K562 (cell line): ENCODE results near the gene CRABP2. TPM values are rescaled to one million over a fixed set of nuclear protein-coding genes. Genes with fewer than 3 reads are reported as not detected.

Source experiments
- ATAC-seq: fragments of 200-7000 bp; cut with Tn5 transposase; 3 replicates; pipeline ENCODE4 v1.9.1; 2020; ENCODE audit warnings: moderate library complexity
- BruUV-seq: library from RNA; stranded (reverse); fragments of 400-500 nt; replicated peaks from 2 replicates; lab custom pipeline; 2021; lab: Mats Ljungman, UMichigan
- CTCF ChIA-PET: fragments of 300-600 bp; formaldehyde crosslinking; extraction: SDS; loops from one replicate; lab custom pipeline; 2021; ENCODE audit warnings: low intra/inter-chr PET ratio; lab: Yijun Ruan, JAX
- POLR2A ChIA-PET: fragments of 300-600, 350-650 bp; sonication (Branson Sonifier 250); formaldehyde crosslinking; extraction: SDS; loops from one replicate; lab custom pipeline; 2021; ENCODE audit warnings: antibody characterized with exemption, inconsistent platforms; lab: Yijun Ruan, JAX
- DNase-seq, 4 experiments: peaks; one replicate each; pipeline versions ENCODE4 v3.0.0 to v3.0.0-alpha.2; 2011 to 2018; ENCODE audit warnings: low spot score in 3 of 4, mixed read lengths in 3 of 4; ENCODE audit errors: extremely low read depth in 1 of 4
- FAIRE-seq: peaks from 2 replicates; lab custom pipeline; 2011; peaks lifted over from hg19 to GRCh38; lab: Jason Lieb, UNC
- H2AFZ ChIP-seq: 2 replicates; pipeline ENCODE4 v1.6.0; 2011; ENCODE audit warnings: low read depth, low read length, control low read depth, inconsistent platforms
- H3K27ac ChIP-seq: fragments of 200-600 bp; 3 replicates; pipeline ENCODE4 v1.8.0; 2011; ENCODE audit warnings: low read depth, mild to moderate bottlenecking, control low read depth, inconsistent platforms, low read length, moderate library complexity, mixed read lengths; ENCODE audit errors: extremely low read depth
- H3K27me3 ChIP-seq, 2 experiments: fragments of 300-600 bp in 1 of 2; 2 replicates in 1 of 2; 3 replicates in 1 of 2; pipeline versions ENCODE4 v1.6.0 to v1.8.0; 2011; ENCODE audit warnings: inconsistent platforms in 2 of 2, low read length in 2 of 2, mild to moderate bottlenecking in 1 of 2, mixed read lengths in 1 of 2, moderate library complexity in 1 of 2; ENCODE audit not compliant: control insufficient read depth in 2 of 2, insufficient read depth in 2 of 2
- H3K36me3 ChIP-seq: fragments of 300-600 bp; 3 replicates; pipeline ENCODE4 v1.8.0; 2011; ENCODE audit warnings: mild to moderate bottlenecking, low read length, inconsistent platforms; ENCODE audit not compliant: control insufficient read depth, insufficient read depth
- H3K4me1 ChIP-seq, 2 experiments: fragments of 200-600 bp in 1 of 2; replicated peaks in 1 of 2; 2 replicates in 1 of 2; 3 replicates in 1 of 2; pipeline versions ENCODE4 v1.5.1 to v1.8.0; 2011; ENCODE audit warnings: inconsistent platforms in 2 of 2, low read length in 2 of 2, mild to moderate bottlenecking in 1 of 2, mixed read lengths in 1 of 2, moderate library complexity in 1 of 2; ENCODE audit not compliant: control insufficient read depth in 2 of 2, insufficient read depth in 2 of 2
- H3K4me2 ChIP-seq: 2 replicates; pipeline ENCODE4 v1.6.1; 2011; ENCODE audit warnings: low read length, control low read depth, inconsistent platforms, mixed read lengths; ENCODE audit not compliant: insufficient read depth
- H3K4me3 ChIP-seq: fragments of 200-600 bp; sonication (generic), shearing (Covaris generic); 2 replicates; pipeline ENCODE4 v1.5.1; 2016; ENCODE audit warnings: control low read depth, inconsistent platforms
- H3K79me2 ChIP-seq: fragments of 200-600 bp; 3 replicates; pipeline ENCODE4 v1.8.0; 2011; ENCODE audit warnings: low read length, inconsistent platforms; ENCODE audit not compliant: control insufficient read depth, insufficient read depth
- H3K9ac ChIP-seq, 2 experiments: 2 replicates each; pipeline versions ENCODE4 v1.6.0 to v1.6.1; 2011; ENCODE audit warnings: low read depth in 2 of 2, low read length in 2 of 2, control low read depth in 1 of 2, inconsistent platforms in 1 of 2, mild to moderate bottlenecking in 1 of 2, mixed read lengths in 1 of 2; ENCODE audit not compliant: insufficient read depth in 1 of 2
- H3K9me1 ChIP-seq: one replicate; pipeline ENCODE4 v1.6.0; 2011; ENCODE audit warnings: inconsistent platforms, mild to moderate bottlenecking, low read length, moderate library complexity; ENCODE audit not compliant: control insufficient read depth, insufficient read depth
- H3K9me3 ChIP-seq: replicated peaks from 2 replicates; pipeline ENCODE4 v1.5.1; 2011; ENCODE audit warnings: low read depth, low read length, inconsistent platforms; ENCODE audit not compliant: control insufficient read depth, insufficient read depth
- H4K20me1 ChIP-seq: replicated peaks from 2 replicates; pipeline ENCODE4 v1.6.1; 2011; ENCODE audit warnings: low read length, inconsistent platforms, mixed read lengths; ENCODE audit not compliant: control insufficient read depth, insufficient read depth
- ATF7 ChIP-seq: fragments of 450-650 bp; IDR thresholded peaks from 2 replicates; pipeline ENCODE4 v1.7.1; 2014; ENCODE audit warnings: mild to moderate bottlenecking, moderate library complexity
- C11orf30 ChIP-seq: fragments of 450-650 bp; IDR thresholded peaks from 2 replicates; pipeline ENCODE4 v1.6.1; 2016; ENCODE audit warnings: low read depth, mild to moderate bottlenecking
- CC2D1A ChIP-seq: fragments of 450-650 bp; IDR thresholded peaks from 2 replicates; pipeline ENCODE4 v1.6.1; 2017; ENCODE audit warnings: mild to moderate bottlenecking
- ELK3 ChIP-seq: fragments of 450-650 bp; formaldehyde crosslinking; IDR thresholded peaks from 2 replicates; pipeline ENCODE4 v1.4.0; 2020; ENCODE audit warnings: mild to moderate bottlenecking
- MAFF ChIP-seq: IDR thresholded peaks from 2 replicates; pipeline ENCODE4 v1.6.1; 2012; ENCODE audit warnings: low read length, improper control_type of control experiment
- MAFG ChIP-seq: fragments of 450-650 bp; conservative IDR thresholded peaks from 2 replicates; pipeline ENCODE4 v1.6.1; 2016; ENCODE audit warnings: missing genetic modification characterization, missing compliant biosample characterization
- MAFK ChIP-seq: IDR thresholded peaks from 2 replicates; pipeline ENCODE4 v1.6.1; 2011; ENCODE audit warnings: low read length, improper control_type of control experiment
- NFE2 ChIP-seq: IDR thresholded peaks from 2 replicates; pipeline ENCODE4 v1.6.1; 2014; ENCODE audit warnings: antibody characterized with exemption, low read depth
- POLR2AphosphoS5 ChIP-seq: IDR thresholded peaks from 2 replicates; pipeline ENCODE4 v1.6.1; 2011; ENCODE audit warnings: mild to moderate bottlenecking, low read depth, low read length, moderate library complexity; ENCODE audit not compliant: control insufficient read depth, insufficient read depth
- POLR2B ChIP-seq: fragments of 450-650 bp; IDR thresholded peaks from 2 replicates; pipeline ENCODE4 v1.6.1; 2018; ENCODE audit warnings: low read depth; ENCODE audit not compliant: partially characterized antibody
- RAD51 ChIP-seq: fragments of 450-650 bp; IDR thresholded peaks from 2 replicates; pipeline ENCODE4 v1.7.1; 2016; ENCODE audit warnings: low read depth, mild to moderate bottlenecking, borderline replicate concordance
- RBM39 ChIP-seq: fragments of 200-400 bp; formaldehyde crosslinking; optimal IDR thresholded peaks from 2 replicates; pipeline ENCODE3; 2018; ENCODE audit warnings: low read depth, low read length
- SRF ChIP-seq, 2 experiments: fragments of 250-450, 450-650 bp in 1 of 2; sonication (Bioruptor Pico) in 1 of 2; sonication (generic) in 1 of 2; formaldehyde crosslinking; IDR thresholded peaks; 2 replicates each; pipeline versions ENCODE4 v1.5.0 to v1.5.1; 2020 to 2022; ENCODE audit warnings: mild to moderate bottlenecking in 1 of 2, missing genetic modification reagents in 1 of 2
- TEAD4 ChIP-seq, 2 experiments: sonication (generic) in 1 of 2; formaldehyde crosslinking in 1 of 2; IDR thresholded peaks; 2 replicates each; pipeline versions ENCODE4 v1.6.1 to v1.8.0; 2012 to 2022; ENCODE audit warnings: borderline replicate concordance in 1 of 2, inconsistent platforms in 1 of 2, low read length in 1 of 2, mild to moderate bottlenecking in 1 of 2, missing genetic modification reagents in 1 of 2
- TOE1 ChIP-seq, 2 experiments: fragments of 450-650 bp in 1 of 2; sonication (generic) in 1 of 2; formaldehyde crosslinking in 1 of 2; IDR thresholded peaks; 2 replicates each; pipeline versions ENCODE4 v1.7.1 to v1.8.0; 2016 to 2022; ENCODE audit warnings: borderline replicate concordance in 2 of 2, mild to moderate bottlenecking in 2 of 2, antibody characterized with exemption in 1 of 2, inconsistent platforms in 1 of 2, low read depth in 1 of 2, missing genetic modification reagents in 1 of 2, moderate library complexity in 1 of 2
- ZNF316 ChIP-seq: fragments of 450-650 bp; IDR thresholded peaks from 2 replicates; pipeline ENCODE4 v1.6.1; 2016
- ZNF584 ChIP-seq: fragments of 200-800 bp; sonication (Bioruptor generic); IDR thresholded peaks from 2 replicates; pipeline ENCODE4 v1.6.1; 2016; ENCODE audit warnings: low read depth, mild to moderate bottlenecking, missing genetic modification characterization, missing compliant biosample characterization
- WGBS: fragments of 100-300 bp; shearing (Covaris generic); methylation state at CpG from one replicate; pipeline ENCODE4 v1.1.6; 2016; ENCODE audit warnings: low coverage, mixed read lengths; ENCODE audit not compliant: insufficient coverage; ENCODE audit errors: missing lambda C conversion rate; 5-methylcytosine and 5-hydroxymethylcytosine counted together
- in situ Hi-C: fragments of 300-500 bp; cut with MboI; formaldehyde crosslinking; loops from 4 replicates; pipeline ENCODE4 v1.15.0; 2018; ENCODE audit warnings: inconsistent platforms, mixed read lengths
- intact Hi-C: fragments of 100-400 bp; cut with micrococcal nuclease; formaldehyde crosslinking; loops from 2 replicates; pipeline ENCODE4 v1.14.2; 2022
- polyA plus RNA-seq, 8 experiments: library from polyadenylated mRNA; depleted of rRNA in 4 of 8; stranded (reverse) in 5 of 8; unstranded in 3 of 8; fragments of >200 nt; fragmentation: Nextera tagmentation in 2 of 8; fragmentation: Illumina TruSeq in 1 of 8; extraction: Ambion mirVana in 2 of 8; extraction: Trizol in 1 of 8; gene quantifications; 2 replicates each; pipeline versions ENCODE4 v1.2.1 to v1.2.3, GENCODE V29; 2011 to 2014; ENCODE audit warnings: inconsistent platforms in 1 of 8, missing spikeins in 1 of 8
- total RNA-seq, 7 experiments: library from RNA; depleted of rRNA in 6 of 7; stranded (reverse); fragments of >200 nt in 6 of 7; fragmentation: Illumina TruSeq in 2 of 7; extraction: Trizol in 2 of 7; gene quantifications; 2 replicates each; pipeline versions ENCODE4 v1.2.1 to v1.2.3, GENCODE V29; 2011 to 2021; ENCODE audit warnings: low replicate concordance in 1 of 7
- TF ChIP-seq, protein P1 (sequence below): IDR thresholded peaks from 2 replicates; pipeline ENCODE4 v1.6.1; 2011; ENCODE audit warnings: borderline replicate concordance, low read depth, mild to moderate bottlenecking, moderate library complexity, low read length; ENCODE audit not compliant: insufficient read depth, poor library complexity, severe bottlenecking

The CRABP2 gene
- total and polyA plus RNA-seq, 9 of the 15 experiments (the other 6 are each of a cell fraction or from before 2014, with no cell fraction given), result 0.30 to 2.5 (median 0.82) TPM

GRCh38 chr1:156742017-156742416 is 36.6 kb upstream of the CRABP2 start:
- in situ Hi-C loops (loop anchor here (25.0 kb wide), 1 partner anchor 1430 kb away; the partner anchor contains the start of genes FDPS, PKLR and RUSC1), intact Hi-C loops (no loop called here)
- no TSS peak for BruUV-seq
- Histone ChIP-seq H2AFZ (no peak overlapping the region), H3K4me2 (peak overlapping the region; percentile 72), H3K27me3 (no peaks in the 10 kb centered on the region), H3K36me3 (peaks cover 74% of the 10 kb centered on the region), H3K79me2 (peaks cover 54% of the 10 kb centered on the region), H3K27ac (peak overlapping the region; percentile 82), H4K20me1 (peaks cover 17% of the 10 kb centered on the region), H3K9ac (peak overlapping the region; percentile 39 to 87; a peak in 3 of 4 replicates), H3K4me3 (no peak overlapping the region; the same call in 1 of the 2 replicates), H3K4me1 (peaks cover 30 to 37% of the 10 kb centered on the region in 2 experiments), H3K9me1 (no peaks in the 10 kb centered on the region), H3K9me3 (no peaks in the 10 kb centered on the region)
- CTCF ChIA-PET, result no interaction called here
- POLR2A ChIA-PET, result interaction anchor here (0.8 to 3.1 kb wide), 6 partner anchors 10 to 59 kb away, joined by 3 to 49 read pairs (median 6); partner anchors contain the start of genes HDGF, ISG20L2 and METTL25B
- WGBS, result 4% methylated on average over 3 of the region's 3 CpGs
- no peak for TF ChIP-seq TOE1 (IDR thresholded peaks at IDR 0.05; ENCODE audit: borderline replicate concordance)
- TF ChIP-seq TOE1 (CRISPR knock-in tag; IDR thresholded peaks at IDR 0.05; ENCODE audit: borderline replicate concordance, low read depth), result no peak
- no peak for TF ChIP-seq POLR2AphosphoS5
- 0 out of 2 replicates have a peak, but pooled peaks have one; percentile 9 for TF ChIP-seq MAFK
- TF ChIP-seq TEAD4 (IDR thresholded peaks at IDR 0.05; ENCODE audit: low read length), result no peak
- no peak for TF ChIP-seq TEAD4 (CRISPR knock-in tag; IDR thresholded peaks at IDR 0.05; ENCODE audit: borderline replicate concordance)
- TF ChIP-seq NFE2, result peak; percentile 71
- peak; percentile 93 for TF ChIP-seq ZNF316
- TF ChIP-seq SRF (CRISPR knock-in tag; IDR thresholded peaks at IDR 0.05), result no peak
- no peak for TF ChIP-seq ATF7
- TF ChIP-seq ZNF584, result 0 out of 2 replicates have a peak, but pooled peaks have one; percentile 4
- TF ChIP-seq RAD51, result no peak
- TF ChIP-seq POLR2B, result no peak
- peak; percentile 57; the same call in 1 of the 2 replicates for TF ChIP-seq MAFG (tag)
- TF ChIP-seq RBM39, result no peak
- peak; percentile 37; the same call in 1 of the 2 replicates for TF ChIP-seq MAFF
- no peak for TF ChIP-seq ELK3 (CRISPR knock-in tag)
- peak; percentile 90 for TF ChIP-seq C11orf30
- TF ChIP-seq, protein P1, sequence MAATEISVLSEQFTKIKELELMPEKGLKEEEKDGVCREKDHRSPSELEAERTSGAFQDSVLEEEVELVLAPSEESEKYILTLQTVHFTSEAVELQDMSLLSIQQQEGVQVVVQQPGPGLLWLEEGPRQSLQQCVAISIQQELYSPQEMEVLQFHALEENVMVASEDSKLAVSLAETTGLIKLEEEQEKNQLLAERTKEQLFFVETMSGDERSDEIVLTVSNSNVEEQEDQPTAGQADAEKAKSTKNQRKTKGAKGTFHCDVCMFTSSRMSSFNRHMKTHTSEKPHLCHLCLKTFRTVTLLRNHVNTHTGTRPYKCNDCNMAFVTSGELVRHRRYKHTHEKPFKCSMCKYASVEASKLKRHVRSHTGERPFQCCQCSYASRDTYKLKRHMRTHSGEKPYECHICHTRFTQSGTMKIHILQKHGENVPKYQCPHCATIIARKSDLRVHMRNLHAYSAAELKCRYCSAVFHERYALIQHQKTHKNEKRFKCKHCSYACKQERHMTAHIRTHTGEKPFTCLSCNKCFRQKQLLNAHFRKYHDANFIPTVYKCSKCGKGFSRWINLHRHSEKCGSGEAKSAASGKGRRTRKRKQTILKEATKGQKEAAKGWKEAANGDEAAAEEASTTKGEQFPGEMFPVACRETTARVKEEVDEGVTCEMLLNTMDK, result no peak
- TF ChIP-seq CC2D1A, result no peak
- DNase-seq, result no peak
- FAIRE-seq, result no peak
- ATAC-seq, result no peak
